ENCODE results near the gene NBEA.

NBEA gene

GRCh38 chr13:35524171-35524570, 582.1 kb downstream of the NBEA start:
- TF ChIP-seq, protein P1, sequence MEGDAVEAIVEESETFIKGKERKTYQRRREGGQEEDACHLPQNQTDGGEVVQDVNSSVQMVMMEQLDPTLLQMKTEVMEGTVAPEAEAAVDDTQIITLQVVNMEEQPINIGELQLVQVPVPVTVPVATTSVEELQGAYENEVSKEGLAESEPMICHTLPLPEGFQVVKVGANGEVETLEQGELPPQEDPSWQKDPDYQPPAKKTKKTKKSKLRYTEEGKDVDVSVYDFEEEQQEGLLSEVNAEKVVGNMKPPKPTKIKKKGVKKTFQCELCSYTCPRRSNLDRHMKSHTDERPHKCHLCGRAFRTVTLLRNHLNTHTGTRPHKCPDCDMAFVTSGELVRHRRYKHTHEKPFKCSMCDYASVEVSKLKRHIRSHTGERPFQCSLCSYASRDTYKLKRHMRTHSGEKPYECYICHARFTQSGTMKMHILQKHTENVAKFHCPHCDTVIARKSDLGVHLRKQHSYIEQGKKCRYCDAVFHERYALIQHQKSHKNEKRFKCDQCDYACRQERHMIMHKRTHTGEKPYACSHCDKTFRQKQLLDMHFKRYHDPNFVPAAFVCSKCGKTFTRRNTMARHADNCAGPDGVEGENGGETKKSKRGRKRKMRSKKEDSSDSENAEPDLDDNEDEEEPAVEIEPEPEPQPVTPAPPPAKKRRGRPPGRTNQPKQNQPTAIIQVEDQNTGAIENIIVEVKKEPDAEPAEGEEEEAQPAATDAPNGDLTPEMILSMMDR (IDR thresholded peaks at IDR 0.05; ENCODE audit: extremely low read depth, missing control alignments): no peak
- no peak for DNase-seq (ENCODE audit: low spot score)

DNA sequence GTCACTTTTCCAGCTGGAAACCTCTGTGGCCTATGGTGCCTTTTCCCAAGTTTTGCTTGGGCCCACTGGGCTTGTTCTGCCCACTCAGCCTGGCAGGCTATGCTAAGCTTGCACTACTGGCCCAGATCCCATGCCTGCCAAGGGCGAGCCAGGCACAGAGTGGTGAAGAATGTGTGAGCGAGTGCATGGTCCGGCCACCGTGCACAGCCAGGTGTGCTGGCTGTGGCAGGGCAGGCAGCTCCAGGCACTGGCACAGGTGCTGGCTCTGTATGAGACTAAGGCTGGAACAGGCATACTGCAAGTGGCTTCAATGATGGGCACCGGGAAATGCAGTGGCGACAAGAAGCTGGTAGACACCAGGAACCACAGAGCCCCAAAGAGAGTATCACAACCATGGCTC, 584.5 kb downstream of the NBEA start:
- TF ChIP-seq, protein P1 (IDR thresholded peaks at IDR 0.05; ENCODE audit: extremely low read depth, missing control alignments): no peak

DNA sequence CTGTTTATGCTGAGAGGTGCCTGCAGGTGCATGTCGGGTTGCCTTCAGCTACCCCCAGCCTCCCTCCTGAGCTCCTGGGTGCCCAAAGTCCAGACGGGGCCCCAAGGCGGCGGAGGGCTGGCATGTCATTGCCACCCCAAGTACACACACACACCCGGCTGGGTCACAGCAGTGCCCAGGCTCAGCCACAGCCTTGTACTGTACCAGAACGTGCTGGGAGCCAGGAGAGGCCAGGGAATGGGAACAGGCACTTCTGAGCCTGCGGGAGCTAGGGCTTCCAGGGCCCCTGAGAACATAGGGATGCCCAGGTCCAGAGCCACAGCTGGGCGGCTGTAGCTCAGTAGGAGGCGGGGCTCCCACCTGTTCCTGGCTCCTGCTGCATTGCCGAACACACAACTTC, 585.4 kb downstream of the NBEA start:
- DNase-seq (ENCODE audit: low spot score): no peak
- TF ChIP-seq, protein P1 (IDR thresholded peaks at IDR 0.05; ENCODE audit: extremely low read depth, missing control alignments): no peak

More for the DNA sequence above, 584.5 kb downstream of the NBEA start:
- DNase-seq (ENCODE audit: low spot score): no peak

DNA sequence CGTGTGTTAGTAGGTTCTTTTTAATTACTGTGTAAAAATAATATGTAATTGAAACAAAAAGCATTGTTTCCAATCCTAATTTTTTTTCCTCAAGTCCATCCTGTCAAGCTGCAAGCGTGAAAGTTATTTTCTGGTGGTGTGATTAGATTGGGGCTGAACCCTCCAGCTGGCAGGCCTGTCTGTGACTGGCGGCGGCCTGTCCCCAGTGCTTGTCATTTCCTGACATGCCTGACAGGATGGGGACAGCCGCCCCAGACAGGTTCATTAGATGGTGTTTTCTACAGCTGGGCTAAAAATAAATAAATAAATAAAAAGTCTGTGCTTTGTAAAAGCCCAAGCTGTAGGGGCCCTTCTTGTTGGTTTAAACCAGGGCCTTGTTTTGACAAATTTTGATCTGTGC, 588.1 kb downstream of the NBEA start:
- TF ChIP-seq, protein P1 (IDR thresholded peaks at IDR 0.05; ENCODE audit: extremely low read depth, missing control alignments): no peak
- no peak for DNase-seq (ENCODE audit: low spot score)

DNA sequence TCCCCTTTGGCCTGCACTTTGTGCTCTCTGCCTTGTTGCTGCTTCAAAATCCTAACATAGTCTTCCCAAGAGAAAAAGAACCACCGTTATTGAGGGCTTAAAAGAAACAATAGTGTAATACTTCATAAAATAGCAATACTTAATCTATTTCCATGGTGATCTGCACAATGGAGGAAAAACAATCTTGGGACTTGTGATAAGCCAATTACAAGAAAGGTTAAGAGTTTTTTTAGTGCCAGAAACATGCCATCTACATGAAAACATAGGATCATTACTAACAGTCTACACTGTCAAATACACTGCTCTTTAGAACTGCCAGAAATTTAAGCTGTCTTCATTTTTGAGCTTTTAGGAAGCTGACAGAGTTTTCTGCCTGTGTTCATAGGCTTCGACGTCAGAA, 588.5 kb downstream of the NBEA start:
- TF ChIP-seq, protein P1 (IDR thresholded peaks at IDR 0.05; ENCODE audit: extremely low read depth, missing control alignments): no peak
- DNase-seq (ENCODE audit: low spot score): no peak

DNA sequence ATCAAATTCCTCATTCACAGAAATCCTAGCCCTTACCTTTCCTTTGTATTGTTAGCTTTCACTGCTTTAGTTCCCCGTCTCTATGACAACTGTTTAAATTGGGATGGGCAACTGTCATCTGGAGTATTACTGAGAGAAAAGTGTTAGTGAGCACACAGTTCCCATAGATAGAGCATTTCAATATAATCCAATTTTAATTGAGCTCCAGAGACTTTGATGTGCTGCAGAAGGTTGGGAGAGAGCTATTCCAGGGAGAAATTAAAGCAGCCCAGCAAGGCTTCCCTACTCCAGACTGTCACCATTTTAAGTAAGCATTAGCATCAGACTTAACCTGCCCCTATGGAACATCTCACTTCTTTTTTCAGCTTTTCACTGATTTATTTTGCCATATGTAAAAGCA, 589.5 kb downstream of the NBEA start:
- no peak for DNase-seq (ENCODE audit: low spot score)
- TF ChIP-seq, protein P1 (IDR thresholded peaks at IDR 0.05; ENCODE audit: extremely low read depth, missing control alignments): no peak

- TF ChIP-seq, protein P1 (IDR thresholded peaks at IDR 0.05; ENCODE audit: extremely low read depth, missing control alignments): no peak
- no peak for DNase-seq (ENCODE audit: low spot score)
Measured at GRCh38 chr13:35534343-35534742, 592.3 kb downstream of the NBEA start.

All from GM20000 (cell line).